NCI-H526 (cell line): ENCODE measurements around the gene WRAP53.

Source experiments
- DNase-seq, 2 experiments: peaks; one replicate each; lab custom pipeline; 2025; lab: John Stamatoyannopoulos, UW

WRAP53 gene

DNA sequence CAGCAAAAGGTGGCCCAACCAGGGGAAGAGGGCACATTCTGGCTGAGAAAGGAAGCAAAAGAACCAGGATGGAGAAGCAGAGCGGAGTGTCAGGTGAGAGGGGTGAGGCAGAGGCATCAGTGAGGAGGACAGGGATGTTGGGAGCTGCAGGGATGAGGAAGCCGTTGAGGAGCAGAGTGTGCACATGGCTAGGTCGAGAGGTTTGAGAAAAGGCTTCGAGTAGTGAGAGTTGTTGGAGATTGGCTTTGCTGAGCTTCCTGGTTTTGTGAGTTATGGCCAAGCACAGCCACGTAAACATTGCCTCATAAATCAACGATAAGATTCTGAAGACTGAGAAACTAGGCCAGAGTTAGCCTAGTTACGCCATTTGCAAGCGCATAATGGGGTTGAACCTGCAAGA, 56.1 kb downstream of the WRAP53 start:
- DNase-seq = no peak

DNA sequence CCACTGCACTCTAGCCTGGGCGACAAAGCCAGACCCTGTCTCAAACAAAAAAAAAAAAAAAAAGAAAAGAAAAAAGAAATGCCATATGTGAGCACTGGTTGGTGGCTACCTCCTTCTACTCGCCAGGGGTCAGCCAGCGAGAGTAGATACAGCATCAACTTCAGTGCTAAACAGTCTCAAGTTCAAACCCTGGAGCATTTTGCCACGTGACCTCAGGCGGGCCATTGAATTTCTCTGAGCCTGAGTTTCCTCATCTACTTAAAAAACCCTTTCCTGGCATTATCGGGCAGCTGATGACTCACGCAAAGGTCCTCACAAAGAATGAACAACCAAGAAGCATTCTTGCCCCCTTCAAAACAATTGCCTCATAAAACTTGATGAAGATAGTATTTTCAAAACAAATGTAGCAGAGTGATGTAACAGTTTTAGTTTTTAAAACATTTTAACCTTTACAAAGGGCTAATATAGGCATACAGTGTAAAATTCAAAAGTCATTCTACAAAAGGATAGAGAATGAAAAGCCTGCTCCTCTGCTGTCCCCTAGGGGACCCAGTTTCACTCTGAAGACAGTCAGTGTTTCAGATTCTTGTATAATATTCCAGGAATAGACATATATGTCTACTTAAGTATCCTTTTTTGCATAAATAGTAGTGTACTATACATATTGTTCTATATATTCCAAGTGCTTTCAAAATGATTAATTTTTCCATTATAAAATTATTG, 57.6 kb downstream of the WRAP53 start:
- no peak for DNase-seq

DNA sequence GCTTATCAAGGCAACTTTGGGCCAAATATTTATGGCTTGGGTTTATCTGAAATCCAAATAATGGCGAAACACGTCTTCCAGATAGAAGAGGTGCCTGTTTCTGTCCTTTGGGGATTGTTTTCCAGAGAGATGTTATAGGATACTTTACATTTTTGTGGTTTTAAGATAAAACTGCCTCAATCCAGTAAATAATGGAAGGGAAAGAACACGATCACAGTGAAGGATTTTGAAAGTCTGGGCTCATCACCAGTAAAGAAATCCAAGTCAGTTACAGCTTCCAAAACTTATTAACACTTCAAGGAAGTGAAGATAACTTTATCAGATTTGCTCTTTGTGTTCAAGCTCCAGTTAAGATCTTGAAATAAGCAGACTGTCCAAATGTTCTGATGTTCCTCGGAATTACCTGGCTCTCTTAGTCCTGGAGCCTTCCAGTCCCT, 59.4 kb downstream of the WRAP53 start:
- DNase-seq = no peak

DNA sequence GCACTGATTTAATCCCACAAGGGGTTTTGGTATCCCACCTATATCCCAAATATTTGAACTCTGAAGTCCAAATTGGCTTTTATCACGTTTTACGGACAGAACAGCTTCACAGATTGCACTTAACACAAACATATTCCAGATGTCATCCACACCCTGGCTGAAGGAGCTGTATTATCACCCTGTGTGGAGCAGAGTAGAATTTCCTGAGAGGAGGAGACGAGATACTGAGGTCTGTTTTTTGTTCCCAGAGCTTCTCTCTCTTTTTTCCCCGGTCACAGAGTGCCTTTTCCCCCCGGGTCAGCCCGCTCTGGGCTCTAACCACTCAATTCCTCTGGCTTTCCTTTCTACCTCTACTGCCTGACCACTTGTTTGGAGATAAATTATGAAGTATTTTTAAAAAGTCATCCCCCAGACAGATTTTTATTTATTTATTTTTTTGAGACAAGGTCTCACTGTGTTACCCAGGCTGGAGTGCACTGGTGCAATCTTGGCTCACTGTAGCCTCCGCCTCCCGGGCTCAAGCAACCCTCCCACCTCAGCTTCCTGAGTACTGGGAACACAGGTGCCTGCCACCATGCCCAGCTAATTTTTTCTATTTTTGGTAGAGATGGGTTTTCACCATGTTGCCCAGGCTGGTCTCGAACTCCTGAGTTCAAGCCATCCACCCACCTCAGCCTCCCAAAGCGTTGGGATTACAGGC, 59.9 kb downstream of the WRAP53 start:
- no peak for DNase-seq

DNA sequence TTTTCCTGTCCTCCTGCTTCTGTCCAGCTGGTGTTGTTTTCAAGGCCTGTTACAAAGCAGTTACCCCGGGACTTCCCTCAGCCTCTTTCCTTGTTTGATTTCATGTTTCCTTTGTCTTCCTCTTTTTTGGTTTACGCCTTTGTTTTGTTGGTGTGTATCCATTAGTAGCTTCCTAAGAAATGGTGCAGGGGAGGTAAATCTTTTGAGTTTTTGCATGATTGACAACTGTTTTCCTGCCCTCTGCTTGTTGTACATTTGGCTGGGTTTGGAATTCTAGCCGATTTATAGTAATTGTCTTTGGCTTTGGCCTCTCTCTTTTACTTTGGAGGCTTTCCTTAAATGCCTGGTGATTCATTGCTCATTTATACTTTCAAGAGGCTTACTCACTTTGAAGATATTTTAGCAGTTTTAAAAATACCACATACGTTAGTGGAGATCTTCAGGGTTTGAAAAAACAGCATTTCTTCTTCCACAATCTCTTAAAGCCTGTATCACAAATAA, 62.1 kb downstream of the WRAP53 start:
- DNase-seq = no peak
